ENCODE data around the gene NKAIN2.

DNA sequence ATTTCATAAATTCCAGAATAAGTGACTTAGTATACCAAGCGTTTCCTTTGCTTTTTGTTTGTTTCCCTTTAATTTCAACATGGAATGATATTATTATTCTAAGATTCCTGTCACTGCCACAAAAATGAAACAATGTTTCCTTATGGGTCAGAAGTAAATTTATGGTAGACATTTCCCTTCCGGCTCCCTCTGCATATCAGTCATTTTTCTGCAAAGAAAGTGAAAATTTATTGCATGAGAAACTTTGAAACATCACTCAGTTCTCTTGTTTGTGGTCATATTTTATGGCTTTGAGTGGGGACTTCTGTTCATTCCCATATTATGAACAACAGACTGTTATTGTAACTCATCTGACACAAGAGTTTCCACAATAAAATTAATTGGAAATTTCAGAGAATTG is 97.8 kb downstream of the NKAIN2 start:
- TF ChIP-seq OSR1 (CRISPR knock-in tag; IDR thresholded peaks at IDR 0.05): no peak
- no peak for TF ChIP-seq ZFP30 (CRISPR knock-in tag; IDR thresholded peaks at IDR 0.05)
